ENCODE data around the gene BUB1. TPM values are rescaled to one million over a fixed set of nuclear protein-coding genes. Genes with fewer than 3 reads are reported as not detected.
"Not testable (repeated sequence)": the region's sequence is repeated elsewhere in the genome, so short reads cannot be mapped to it uniquely, and the experiment has no call there.

The BUB1 gene
- total RNA-seq, 4 donors from 2014 or later: 0.25 to 3.7 (median 1.4) TPM

DNA sequence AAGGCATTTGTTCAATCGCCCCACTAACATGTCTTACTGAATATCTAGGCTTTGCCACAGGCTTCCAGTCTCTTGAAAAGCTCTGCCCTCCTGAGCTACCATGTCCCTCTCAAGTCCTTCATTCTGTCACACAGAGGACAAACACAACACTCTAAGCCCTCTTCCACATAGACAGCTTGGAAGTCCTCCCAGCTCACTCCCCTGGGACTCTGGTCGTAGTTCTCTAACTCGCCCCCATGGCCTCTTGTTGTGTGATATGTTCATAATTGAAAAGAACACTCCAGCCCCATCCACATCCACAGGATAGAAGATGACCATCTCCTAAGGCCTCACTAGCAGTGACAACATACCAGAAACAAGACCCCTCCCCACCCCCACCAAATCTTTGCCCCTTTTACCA lies 37.9 kb downstream of the BUB1 start:
- no peak for ATAC-seq (ENCODE audit: low FRiP score)
- TF ChIP-seq, protein P1, sequence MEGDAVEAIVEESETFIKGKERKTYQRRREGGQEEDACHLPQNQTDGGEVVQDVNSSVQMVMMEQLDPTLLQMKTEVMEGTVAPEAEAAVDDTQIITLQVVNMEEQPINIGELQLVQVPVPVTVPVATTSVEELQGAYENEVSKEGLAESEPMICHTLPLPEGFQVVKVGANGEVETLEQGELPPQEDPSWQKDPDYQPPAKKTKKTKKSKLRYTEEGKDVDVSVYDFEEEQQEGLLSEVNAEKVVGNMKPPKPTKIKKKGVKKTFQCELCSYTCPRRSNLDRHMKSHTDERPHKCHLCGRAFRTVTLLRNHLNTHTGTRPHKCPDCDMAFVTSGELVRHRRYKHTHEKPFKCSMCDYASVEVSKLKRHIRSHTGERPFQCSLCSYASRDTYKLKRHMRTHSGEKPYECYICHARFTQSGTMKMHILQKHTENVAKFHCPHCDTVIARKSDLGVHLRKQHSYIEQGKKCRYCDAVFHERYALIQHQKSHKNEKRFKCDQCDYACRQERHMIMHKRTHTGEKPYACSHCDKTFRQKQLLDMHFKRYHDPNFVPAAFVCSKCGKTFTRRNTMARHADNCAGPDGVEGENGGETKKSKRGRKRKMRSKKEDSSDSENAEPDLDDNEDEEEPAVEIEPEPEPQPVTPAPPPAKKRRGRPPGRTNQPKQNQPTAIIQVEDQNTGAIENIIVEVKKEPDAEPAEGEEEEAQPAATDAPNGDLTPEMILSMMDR (IDR thresholded peaks at IDR 0.05): no peak
- no peak for DNase-seq (ENCODE audit: low spot score)

DNA sequence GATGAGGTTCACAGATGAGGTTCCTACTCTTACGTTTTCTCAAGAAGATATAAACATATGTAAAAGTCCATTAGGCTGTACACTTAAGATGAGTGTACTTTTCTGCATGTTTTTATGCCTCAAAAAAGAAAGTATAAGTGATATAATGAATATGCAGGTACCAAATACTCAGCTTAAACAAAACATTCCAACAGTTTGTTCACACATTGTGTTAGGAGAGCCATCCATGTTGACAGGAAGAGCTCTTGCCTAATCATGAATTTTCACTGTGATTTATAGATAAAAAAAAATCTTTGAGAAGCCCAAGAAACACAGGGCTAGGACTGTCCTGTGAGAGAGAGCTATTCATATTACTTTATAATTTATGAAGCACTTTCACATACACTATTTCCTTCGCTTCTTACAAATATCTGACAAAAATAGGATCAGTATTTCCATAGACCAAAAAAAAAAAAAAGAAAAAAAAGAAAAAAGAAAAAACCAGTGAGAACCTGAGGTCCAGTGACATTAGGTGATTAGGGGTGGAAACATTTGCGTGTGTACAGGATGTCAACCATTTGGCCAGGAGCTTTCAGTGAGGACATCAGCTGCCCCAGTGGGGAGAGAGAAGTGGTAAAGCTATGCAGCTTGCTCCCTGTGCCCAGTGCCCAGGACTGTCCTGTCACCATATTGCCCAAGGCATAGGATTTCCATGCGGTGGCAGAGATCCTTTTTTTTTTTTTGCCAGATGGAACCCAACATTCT lies 38.7 kb downstream of the BUB1 start:
- no peak for DNase-seq (ENCODE audit: low spot score)
- no peak for ATAC-seq (ENCODE audit: low FRiP score)
- TF ChIP-seq, protein P1 (IDR thresholded peaks at IDR 0.05): no peak

DNA sequence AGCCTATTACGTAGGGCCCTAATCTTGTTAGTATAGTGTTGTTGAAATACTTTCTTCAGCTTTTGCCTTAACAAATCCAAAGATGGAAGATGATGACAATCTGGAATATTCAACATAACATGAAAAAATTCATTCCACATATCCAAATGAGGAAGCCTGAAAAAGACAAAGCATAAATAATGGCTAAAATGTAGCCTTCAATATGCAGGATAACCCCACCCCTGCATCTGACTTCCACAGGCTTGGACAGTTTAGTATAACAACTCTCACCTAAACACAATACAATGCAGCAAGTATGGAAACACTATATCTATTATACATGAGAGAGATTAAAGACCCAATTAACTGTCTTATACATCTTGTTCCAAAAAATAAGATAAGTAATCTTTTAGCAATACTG lies 39.9 kb downstream of the BUB1 start:
- TF ChIP-seq, protein P1 (IDR thresholded peaks at IDR 0.05): no peak
- DNase-seq (ENCODE audit: low spot score) (no peak), ATAC-seq (ENCODE audit: low FRiP score) (no peak)

DNA sequence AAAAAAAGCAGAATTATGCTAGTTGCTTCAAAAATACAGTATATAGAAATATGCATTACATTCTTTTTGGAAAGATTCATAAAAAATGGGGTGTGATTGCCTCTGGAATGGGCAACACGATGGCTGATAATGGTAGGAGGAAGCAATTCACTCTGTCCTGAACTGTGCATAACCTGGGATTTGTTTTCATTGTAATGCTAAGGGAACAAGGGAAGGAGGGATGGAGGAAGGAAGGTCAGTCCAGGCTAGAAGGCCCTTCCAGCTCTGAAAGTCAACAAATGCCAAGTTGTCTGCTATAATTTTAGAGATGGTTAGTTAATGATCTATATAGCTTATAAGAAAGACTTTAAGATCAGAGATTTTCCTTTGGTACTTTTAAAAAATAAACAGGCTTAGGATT lies 40.8 kb downstream of the BUB1 start:
- no peak for DNase-seq (ENCODE audit: low spot score)
- no peak for ATAC-seq (ENCODE audit: low FRiP score)
- TF ChIP-seq, protein P1 (IDR thresholded peaks at IDR 0.05): no peak

DNA sequence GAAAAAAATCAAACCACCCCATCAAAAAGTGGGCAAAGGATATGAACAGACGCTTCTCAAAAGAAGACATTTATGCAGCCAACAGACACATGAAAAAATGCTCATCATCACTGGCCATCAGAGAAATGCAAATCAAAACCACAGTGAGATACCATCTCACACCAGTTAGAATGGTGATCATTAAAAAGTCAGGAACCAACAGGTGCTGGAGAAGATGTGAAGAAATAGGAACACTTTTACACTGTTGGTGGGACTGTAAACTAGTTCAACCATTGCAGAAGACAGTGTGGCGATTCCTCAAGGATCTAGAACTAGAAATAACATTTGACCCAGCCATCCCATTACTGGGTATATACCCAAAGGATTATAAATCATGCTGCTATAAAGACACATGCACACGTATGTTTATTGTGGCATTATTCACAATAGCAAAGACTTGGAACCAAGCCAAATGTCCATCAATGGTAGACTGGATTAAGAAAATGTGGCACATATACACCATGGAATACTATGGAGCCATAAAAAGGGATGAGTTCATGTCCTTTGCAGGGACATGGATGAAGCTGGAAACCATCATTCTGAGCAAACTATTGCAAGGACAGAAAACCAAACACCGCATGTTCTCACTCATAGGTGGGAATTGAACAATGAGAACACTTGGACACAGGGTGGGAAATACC lies 41.8 kb downstream of the BUB1 start:
- DNase-seq (ENCODE audit: low spot score); ATAC-seq (ENCODE audit: low FRiP score): not testable (repeated sequence)

DNA sequence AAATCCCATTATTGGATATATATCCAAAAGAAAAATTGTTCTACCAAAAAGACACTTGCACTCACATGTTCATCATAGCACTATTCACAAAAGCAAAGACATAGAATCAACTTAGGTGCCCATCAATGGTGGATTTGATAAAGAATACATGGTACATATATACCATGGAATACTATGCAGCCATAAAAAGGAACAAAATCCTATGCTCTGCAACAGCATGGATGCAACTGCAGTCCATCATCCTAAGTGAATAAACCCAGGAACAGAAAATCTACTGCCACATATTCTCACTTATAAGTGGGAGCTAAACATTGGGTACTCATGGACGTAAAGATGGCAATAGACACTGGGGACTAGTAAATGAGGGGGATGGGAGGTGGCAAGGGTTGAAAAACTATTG lies 50.5 kb downstream of the BUB1 start:
- not testable (repeated sequence) for ATAC-seq (ENCODE audit: low FRiP score); DNase-seq (ENCODE audit: low spot score)

DNA sequence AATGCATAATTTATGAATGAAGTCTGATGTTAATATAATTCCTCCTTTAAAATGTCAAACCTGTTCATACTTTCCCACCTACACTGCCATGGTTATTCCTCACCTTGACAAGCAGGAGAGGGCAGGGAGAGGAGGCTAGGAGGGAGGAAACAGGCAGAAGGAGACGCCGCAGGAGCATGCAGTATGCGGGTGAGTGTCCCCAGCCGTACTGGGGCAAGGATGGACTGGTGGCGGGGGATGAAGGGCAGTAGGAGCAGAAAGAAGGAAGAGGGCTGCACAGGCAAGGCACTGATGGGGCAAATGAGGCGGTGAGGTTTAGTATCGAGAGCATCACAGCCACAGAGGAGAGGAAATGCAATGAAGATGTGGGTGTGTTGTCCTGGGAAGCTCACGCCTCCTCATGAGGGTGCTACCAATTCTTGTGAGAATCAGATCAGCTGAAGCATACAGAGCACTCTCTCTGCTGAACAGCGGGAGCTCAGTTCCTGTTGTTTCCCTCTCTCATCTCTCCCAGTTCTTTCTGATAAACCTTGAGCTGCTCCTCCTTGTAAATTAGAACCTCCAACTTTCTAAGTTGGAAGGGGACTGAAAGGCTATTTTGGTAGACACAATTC lies 58.4 kb downstream of the BUB1 start:
- not testable (repeated sequence) for DNase-seq (ENCODE audit: low spot score); ATAC-seq (ENCODE audit: low FRiP score)

DNA sequence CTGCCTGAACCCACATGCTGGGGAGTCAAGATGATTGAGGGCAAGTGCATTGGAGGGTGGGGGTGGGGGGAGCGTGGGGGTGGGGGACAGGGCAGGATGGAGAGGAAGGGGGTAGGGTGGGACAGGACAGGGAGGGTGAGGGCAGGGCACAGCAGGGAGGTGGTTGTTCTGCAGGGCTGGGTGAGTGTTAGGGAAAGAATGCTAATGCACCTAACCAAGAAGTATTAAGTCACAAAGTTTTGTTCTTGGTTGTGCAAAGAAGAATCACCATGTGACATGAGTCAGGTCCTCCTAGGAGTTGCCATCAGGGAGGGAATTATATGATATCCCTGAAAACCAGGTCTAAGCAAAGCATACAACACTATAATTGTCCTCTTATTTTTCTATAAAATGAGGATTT lies 63.9 kb downstream of the BUB1 start:
- not testable (repeated sequence) for DNase-seq (ENCODE audit: low spot score); ATAC-seq (ENCODE audit: low FRiP score)

DNA sequence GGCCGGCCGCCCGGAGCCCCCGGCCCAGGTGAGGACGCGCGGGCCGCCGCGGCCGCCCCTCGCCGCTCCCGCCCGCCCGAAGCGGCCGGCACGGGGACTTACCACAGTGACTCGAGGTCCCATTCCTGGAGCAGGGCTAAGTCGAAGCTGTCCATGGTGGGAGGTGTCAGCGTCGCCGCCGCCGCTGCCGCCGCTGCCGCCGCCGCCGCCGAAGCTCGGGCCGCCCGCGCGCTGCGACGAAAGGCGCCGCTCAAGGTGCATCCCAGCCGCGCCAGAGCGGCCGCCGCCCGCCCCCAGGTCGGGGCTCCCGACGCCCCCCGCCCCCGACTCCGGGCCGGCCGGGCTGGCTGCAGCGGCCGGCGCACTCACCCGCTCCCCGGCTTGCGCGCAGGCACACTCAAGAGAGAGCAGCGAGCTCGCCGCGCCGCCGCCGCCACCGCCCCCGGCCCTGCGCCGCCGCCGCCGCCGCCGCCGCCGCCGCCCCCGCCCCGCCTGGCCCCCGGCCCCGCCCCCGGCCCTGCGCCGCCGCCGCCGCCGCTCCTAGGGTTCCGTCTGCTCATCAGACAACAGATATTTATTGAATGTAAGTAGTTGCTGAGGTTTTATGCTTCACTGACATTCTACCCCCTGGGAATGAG lies 67.1 kb downstream of the BUB1 start:
- not testable (repeated sequence) for DNase-seq (ENCODE audit: low spot score)
- peak; percentile 56 for ATAC-seq (ENCODE audit: low FRiP score)

DNA sequence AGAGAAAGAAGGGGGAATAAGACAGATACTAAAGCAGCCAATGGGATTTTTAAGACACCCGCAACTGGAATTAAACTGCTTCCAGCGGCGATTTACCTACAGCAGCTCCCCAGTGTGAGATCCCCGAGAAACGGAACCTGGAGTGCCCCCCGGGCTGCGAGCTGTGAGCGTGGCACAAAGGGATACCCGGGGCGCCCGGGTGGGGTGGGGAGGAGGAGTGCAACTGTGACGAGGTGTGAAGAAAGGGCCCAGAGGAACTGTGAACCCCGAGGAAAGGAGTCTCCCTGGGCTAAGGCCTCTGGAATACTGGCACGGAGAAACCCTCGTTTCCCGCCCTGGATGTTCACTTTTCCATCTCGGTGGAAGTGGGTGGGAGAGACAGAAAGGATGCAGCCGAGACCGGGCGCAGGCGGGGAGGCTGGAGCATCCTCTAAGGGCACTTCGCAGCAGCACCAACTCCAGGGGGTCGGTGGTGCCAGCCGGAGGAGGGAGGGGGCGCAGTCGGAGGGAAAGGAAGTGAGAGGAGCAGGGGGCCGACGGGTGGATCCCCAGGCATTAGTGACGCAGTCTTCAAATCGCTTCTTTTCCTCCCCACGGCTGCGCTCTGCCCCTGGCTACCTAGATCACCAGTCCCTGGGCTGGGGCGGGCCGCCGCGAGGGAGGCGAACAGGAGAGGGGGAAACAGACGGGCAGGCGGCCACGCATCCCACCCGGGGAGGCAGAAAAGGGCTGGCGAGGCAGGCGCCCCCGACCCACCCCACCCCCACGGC lies 67.8 kb downstream of the BUB1 start:
- not testable (repeated sequence) for DNase-seq (ENCODE audit: low spot score)
- peak; percentile 50 for ATAC-seq (ENCODE audit: low FRiP score)

DNA sequence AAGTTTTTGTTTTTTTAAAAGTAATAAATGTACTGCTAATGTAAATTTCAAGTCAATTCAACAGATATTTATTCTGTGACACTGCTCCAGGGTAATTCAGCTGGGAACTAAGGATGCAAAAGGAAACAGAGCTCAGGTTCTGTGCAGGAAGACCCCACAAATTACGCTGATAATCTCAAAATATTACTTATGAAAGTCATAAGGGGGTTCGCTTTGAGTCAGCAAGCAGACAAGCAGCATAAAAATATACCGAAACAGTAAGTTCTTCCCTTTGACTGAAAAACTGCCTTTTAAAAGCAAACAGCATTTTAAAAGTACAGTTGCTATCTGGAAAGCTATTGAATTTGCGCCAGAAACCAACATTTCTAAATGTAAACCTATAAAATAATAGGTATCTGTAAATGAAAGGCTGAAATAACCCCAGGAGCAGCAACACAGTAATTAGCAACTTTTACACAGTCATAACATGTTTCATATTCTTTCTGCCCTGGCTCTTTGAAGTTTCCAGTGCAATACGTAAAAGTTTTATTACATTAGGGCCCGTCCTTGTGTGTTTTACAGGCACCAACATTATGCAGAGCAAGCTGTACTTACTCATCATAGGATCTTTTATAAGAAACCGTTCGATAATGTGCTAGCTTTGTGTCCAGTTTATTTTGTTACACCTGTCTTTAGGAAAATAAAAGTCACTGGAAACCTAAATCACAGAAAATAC lies 68.9 kb downstream of the BUB1 start:
- ATAC-seq (ENCODE audit: low FRiP score): not testable (repeated sequence)

DNA sequence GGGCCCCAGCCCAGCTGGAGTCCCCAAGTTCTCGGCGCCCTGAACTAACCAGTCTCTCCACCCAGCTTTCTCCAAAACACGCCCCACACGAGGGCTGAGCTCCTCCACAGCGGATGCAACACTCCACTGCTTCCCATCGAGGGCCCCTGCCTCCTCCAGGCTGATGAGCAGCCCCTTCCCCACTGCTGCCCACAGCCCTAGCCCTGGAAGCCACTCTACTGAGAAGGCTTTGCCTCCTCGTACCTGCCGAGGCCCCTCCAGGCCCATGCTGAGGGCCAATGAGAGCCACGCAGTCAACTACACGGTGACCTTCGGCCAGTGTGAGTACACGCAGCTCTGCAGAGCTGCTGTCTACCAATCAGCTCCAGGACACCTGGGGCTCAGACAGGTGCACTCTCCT lies 72.8 kb downstream of the BUB1 start:
- ATAC-seq (ENCODE audit: low FRiP score); DNase-seq (ENCODE audit: low spot score): not testable (repeated sequence)

More for the DNA sequence above, 68.9 kb downstream of the BUB1 start:
- DNase-seq (ENCODE audit: low spot score): not testable (repeated sequence)
